ENCODE data around the gene KRT12.

Gene KRT12

GRCh38 chr17:40846515-40847144, 20.4 kb downstream of the KRT12 start:
- in situ Hi-C loops (cut with HindIII; ENCODE audit: low sequenced_read_pairs), result no loop called here

GRCh38 chr17:40844671-40845107, 22.3 kb downstream of the KRT12 start:
- in situ Hi-C loops (cut with HindIII; ENCODE audit: low sequenced_read_pairs), result no loop called here

DNA sequence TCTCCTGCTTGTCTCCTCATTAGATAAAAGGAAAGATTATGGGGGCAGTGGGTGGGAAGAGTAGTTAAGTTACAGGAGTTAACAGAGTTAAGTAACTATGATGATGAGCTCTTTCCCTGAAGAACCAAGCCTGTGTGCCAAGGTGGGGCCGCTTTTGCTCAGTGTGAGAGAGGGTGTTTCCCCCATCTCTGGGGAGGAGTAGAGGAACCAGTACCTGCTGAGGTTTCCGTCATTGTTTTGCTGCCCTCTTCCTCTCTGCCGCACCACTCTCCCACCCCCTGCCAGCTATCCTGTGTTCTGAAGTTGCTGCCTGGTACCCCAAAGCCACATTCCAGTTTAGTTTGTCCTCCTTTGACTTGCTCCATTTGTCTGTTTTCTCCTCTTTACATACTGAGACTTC, 23.8 kb downstream of the KRT12 start:
- in situ Hi-C loops (cut with HindIII; ENCODE audit: low sequenced_read_pairs), result no loop called here

- in situ Hi-C loops (cut with HindIII; ENCODE audit: low sequenced_read_pairs), result no loop called here
These were observed 25.8 kb downstream of the KRT12 start for GRCh38 chr17:40841246-40841645.

- in situ Hi-C loops (cut with HindIII; ENCODE audit: low sequenced_read_pairs), result no loop called here
These were observed 27.8 kb downstream of the KRT12 start for GRCh38 chr17:40839194-40839593.

DNA sequence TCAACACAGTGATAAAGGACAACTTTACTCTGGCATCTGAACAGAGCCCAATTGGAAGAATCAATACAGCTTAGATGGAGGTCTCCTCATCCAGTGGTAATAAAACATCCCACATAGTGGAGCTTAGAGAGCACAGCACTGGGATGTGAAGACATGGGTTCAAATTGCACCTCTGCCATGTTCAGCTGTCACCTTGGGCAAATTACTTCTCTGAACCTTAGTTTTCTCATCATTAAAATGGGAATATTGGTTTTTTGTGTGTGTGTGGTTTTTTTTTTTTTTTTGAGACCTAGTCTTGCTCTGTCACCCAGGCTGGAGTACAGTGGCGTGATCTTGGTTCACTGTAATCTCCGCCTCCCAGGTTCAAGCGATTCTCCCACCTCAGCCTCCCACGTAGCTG, 31.0 kb downstream of the KRT12 start:
- in situ Hi-C loops (cut with HindIII; ENCODE audit: low sequenced_read_pairs), result no loop called here

DNA sequence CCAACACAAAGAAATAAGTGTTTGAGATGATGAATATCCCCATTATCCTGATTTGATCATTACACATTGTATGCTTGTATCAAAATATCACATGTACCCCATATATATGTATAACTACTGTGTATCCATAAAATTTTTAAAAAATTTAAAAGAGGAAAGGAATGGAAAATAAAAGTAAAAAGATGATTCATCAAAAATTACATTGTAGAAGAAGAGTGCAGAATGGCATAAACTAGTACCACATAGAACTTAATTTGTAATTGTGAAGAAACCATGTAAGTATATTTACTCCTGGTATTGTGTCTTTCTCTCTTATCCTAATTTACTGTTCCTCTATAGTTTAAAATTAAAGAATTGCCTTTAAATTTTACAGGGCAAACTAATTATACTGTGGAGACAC, 33.1 kb downstream of the KRT12 start:
- in situ Hi-C loops (cut with HindIII; ENCODE audit: low sequenced_read_pairs), result no loop called here

- in situ Hi-C loops (cut with HindIII; ENCODE audit: low sequenced_read_pairs), result no loop called here
These were observed 34.2 kb downstream of the KRT12 start for GRCh38 chr17:40832840-40833239.

- in situ Hi-C loops (cut with HindIII; ENCODE audit: low sequenced_read_pairs), result no loop called here
These were observed 36.8 kb downstream of the KRT12 start for GRCh38 chr17:40830085-40830776.

- in situ Hi-C loops (cut with HindIII; ENCODE audit: low sequenced_read_pairs), result no loop called here
These were observed 38.5 kb downstream of the KRT12 start for GRCh38 chr17:40828454-40829044.

GRCh38 chr17:40827746-40828453, 39.1 kb downstream of the KRT12 start:
- in situ Hi-C loops (cut with HindIII; ENCODE audit: low sequenced_read_pairs), result no loop called here

DNA sequence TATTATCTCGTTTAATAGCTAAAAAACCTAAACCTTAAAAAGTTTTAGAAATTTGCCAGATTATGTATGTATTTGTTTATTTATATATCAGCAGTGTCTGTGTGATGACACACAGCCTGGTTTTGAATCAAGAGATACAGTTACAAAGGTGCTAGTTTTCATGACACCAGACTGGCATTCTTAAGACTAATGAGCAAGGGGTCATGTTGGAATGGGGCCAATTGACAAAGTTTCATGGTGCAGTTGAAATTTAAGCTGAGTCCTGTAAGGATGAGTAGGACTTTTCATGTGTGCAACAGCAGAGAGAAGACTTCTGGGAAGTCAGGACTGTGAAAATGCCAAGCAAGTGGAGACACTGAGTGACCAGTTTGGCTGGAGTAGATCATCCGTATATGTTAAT, 41.4 kb downstream of the KRT12 start:
- in situ Hi-C loops (cut with HindIII; ENCODE audit: low sequenced_read_pairs), result no loop called here

DNA sequence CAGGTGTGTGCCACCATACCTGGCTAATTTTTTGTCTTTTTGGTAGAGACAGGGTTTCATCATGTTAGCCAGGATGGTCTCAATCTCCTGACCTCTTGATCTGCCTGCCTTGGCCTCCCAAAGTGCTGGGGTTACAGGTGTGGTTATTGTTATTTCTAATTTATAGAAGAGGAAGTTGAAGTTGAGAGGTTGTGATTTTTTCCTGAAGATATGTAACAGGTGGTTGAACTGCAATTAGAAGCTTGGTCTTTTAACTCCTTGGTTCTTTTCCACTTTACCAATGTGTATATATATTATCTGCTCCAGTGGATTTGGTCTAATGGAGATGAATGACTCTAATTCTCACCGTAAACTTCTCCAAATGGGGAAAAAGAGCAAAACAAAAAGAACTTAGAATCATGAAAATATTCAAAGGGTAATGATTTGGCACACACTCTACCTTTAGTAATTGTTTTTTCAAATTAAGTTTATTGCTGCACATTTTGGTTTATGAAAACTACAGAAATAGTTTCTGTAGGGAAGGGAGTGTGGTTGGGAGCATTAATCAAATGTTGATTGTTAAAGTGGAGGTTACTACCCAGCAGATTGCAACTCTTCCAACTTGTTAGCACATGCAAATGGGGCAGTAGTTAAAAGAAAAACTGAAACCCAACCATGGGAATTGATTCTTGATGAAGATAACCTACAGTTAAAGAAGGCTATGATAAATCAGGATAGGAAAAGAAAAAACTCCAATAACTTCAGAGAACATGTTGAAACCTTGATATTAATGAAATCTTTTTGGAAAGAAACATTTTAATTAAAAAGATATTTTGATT, 42.8 kb downstream of the KRT12 start:
- in situ Hi-C loops (cut with HindIII; ENCODE audit: low sequenced_read_pairs), result no loop called here

DNA sequence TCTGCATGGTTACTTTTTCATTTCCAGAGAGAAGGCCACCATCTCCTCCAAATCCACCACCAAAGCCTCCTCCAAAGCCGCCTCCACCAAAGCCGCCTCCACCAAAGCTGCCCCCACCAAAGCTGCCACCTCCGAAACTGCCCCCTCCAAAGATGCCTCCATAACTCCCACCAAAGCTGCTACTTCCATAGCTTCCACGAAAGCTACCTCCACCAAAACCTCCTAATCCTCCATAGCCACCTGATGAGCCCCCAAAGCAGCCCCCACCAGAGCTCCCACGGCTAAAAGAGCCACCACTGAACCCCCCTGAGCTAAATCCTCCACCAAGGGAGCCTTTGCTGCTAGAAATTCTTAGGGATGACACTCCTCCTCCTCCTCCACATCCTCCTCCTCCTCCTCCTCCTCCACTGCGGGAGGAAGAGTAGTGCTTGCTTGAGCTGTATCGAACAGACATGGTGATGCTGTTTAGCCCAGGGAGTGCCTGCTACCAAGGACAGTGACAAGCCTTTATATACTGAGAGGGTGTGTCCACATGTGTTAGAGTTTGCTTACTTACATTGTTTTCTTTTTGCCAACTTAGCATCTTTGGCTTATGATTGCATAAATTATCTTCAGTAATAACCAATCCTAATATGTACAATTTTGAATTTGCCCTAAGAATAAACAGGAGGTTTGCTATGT, 44.8 kb downstream of the KRT12 start, which contains the start of gene KRT10:
KRT10 (minus strand) TSS at position 483 of the 681 bp plus-strand sequence; CDS start at position 454, 29 bp downstream.
- in situ Hi-C loops (cut with HindIII; ENCODE audit: low sequenced_read_pairs), result no loop called here

GRCh38 chr17:40821536-40821935, 45.5 kb downstream of the KRT12 start:
- in situ Hi-C loops (cut with HindIII; ENCODE audit: low sequenced_read_pairs), result no loop called here

GRCh38 chr17:40820228-40820838, 46.7 kb downstream of the KRT12 start:
- in situ Hi-C loops (cut with HindIII; ENCODE audit: low sequenced_read_pairs), result no loop called here

DNA sequence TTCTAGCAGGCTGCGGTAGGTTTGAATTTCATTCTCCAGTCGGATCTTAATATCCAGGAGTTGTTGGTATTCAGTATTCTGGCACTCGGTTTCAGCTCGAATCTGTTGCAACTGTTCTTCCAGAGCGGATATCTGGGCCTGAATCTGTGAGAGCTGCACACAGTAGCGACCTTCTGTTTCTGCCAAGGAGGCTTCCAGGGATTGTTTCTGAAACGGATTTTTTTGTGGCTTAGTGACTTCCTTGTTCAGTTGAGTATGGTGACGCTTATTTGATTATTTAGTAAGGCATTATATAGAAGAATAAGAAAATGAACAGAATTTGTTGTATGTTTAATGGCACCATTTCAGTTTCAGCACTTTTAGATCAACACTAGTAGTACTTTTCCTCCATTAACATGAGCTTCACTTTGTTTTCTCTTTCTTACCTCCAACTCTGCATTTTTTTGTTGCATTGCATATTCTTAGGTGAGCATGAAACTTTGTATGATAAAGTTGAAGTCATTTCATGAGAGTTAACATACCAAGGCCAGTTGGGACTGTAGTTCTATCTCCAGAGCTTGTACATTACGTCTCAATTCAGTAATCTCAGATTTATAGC, 47.4 kb downstream of the KRT12 start:
- in situ Hi-C loops (cut with HindIII; ENCODE audit: low sequenced_read_pairs), result no loop called here

DNA sequence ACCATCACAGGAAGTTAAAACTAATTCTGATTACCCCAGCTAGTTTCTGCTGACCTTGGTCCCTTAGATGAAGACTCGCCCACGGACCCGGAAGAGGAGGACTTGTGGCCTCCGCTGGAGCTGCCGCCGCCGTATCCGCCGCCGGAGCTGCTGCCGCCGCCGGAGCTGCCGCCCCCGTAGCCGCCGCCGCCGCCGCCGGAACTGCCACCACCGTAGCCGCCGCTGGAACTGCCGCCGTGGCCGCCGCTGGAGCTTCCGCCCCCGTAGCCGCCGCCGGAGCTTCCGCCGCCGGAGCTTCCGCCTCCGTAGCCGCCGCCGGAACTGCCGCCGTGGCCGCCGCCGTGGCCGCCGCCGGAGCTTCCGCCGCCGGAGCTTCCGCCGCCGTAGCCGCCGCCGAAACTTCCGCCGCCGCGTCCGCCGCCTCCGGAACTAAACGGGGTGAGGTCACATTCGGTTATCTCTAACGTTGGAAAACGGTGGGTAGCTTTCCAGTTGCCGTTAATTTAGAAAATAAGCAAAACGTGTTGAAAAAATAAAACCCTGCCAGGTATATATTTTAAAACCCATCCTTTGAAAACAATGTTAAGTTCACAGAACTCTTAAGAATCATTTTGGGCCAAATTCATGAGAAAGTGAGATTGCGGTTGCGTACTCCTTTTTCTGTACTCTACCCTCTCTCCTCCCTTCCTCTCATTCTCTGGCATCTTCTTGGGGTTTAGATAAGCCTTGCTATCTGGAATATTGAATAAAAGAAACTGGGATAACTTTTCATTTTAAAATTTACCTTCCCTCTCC, 48.1 kb downstream of the KRT12 start:
- in situ Hi-C loops (cut with HindIII; ENCODE audit: low sequenced_read_pairs), result no loop called here

- in situ Hi-C loops (cut with HindIII; ENCODE audit: low sequenced_read_pairs), result no loop called here
These were observed 48.7 kb downstream of the KRT12 start for GRCh38 chr17:40818343-40818732.
